ENCODE measurements around the gene COMMD1. TPM values are rescaled to one million over a fixed set of nuclear protein-coding genes. Genes with fewer than 3 reads are reported as not detected.

Gene COMMD1
- total RNA-seq, 1 experiment from 2014 or later, result 24.7 TPM

- no peaks in the 10 kb centered on the region; the same call in 1 of the 2 replicates for H3K27me3 Mint-ChIP-seq (ENCODE audit: low read depth)
- peaks cover 33% of the 10 kb centered on the region for H3K4me1 Mint-ChIP-seq
- no peak overlapping the region for H3K4me3 Mint-ChIP-seq
- H3K9me3 Mint-ChIP-seq, result peaks cover 20% of the 10 kb centered on the region
- H3K36me3 Mint-ChIP-seq, result peaks cover 23% of the 10 kb centered on the region
- peak; percentile 87 for ATAC-seq
- ChIA-PET CTCF (no interaction called here), POLR2A (no interaction called here)
- no peak for TF ChIP-seq FOXJ3 (CRISPR knock-in tag; IDR thresholded peaks at IDR 0.05; ENCODE audit: borderline replicate concordance)
- 0 out of 2 replicates have a peak, but pooled peaks have one; percentile 23 for TF ChIP-seq SP1 (CRISPR knock-in tag; conservative IDR thresholded peaks at IDR 0.05)
- TF ChIP-seq ZBTB21 (CRISPR knock-in tag; IDR thresholded peaks at IDR 0.05; ENCODE audit: borderline replicate concordance), result no peak
- TF ChIP-seq ATF1 (CRISPR knock-in tag; IDR thresholded peaks at IDR 0.05), result no peak
- TF ChIP-seq, protein P1, sequence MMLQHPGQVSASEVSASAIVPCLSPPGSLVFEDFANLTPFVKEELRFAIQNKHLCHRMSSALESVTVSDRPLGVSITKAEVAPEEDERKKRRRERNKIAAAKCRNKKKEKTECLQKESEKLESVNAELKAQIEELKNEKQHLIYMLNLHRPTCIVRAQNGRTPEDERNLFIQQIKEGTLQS (CRISPR knock-in tag; conservative IDR thresholded peaks at IDR 0.05), result no peak
- no peak for TF ChIP-seq MLX (CRISPR knock-in tag; IDR thresholded peaks at IDR 0.05)
- H3K27ac Mint-ChIP-seq, result peak overlapping the region; percentile 85
- peak; percentile 26 for DNase-seq (ENCODE audit: low spot score)
These were observed 168.8 kb downstream of the COMMD1 start for GRCh38 chr2:62074233-62074632.

DNA sequence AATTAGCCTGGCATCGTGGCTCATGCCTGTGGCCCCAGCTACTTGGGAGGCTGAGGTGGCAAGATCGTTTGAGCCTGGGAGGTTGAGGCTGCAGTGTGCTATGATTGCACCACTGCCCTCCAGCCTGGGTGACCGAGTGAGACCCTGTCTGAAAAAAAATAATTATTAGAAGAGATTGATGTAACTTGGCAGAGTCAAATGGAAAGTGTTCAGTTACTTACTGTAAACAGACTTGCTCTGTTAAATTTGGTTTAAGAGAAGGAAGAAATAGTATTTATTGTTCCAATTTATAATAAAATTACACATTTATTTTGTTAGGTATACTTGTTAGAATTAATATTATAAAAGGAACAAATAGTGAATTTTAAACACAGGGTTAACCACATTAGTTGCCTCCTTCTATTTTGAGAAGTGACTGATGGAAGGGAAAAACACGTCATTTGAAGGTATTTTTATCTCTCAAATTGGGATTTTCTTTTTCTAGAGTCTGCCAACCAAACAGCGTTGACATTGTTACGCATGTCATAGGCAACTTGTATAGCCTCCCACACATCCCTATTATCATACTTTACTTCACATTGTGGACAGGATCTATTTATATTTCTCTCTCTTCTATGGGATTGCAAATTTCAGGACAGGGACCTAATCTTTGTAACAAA, 171.6 kb downstream of the COMMD1 start:
- Mint-ChIP-seq H3K4me1 (peaks cover 31% of the 10 kb centered on the region), H3K9me3 (peaks cover 14% of the 10 kb centered on the region), H3K27me3 (ENCODE audit: low read depth) (no peaks in the 10 kb centered on the region; the same call in 1 of the 2 replicates), H3K27ac (no peak overlapping the region), H3K4me3 (no peak overlapping the region), H3K36me3 (peaks cover 16% of the 10 kb centered on the region)
- CTCF ChIA-PET, result no interaction called here
- no peak for DNase-seq (ENCODE audit: low spot score)
- ATAC-seq, result no peak
- TF ChIP-seq SMAD3 (CRISPR knock-in tag; IDR thresholded peaks at IDR 0.05; ENCODE audit: borderline replicate concordance) (no peak), HMGXB4 (CRISPR knock-in tag; IDR thresholded peaks at IDR 0.05) (no peak), AR (CRISPR knock-in tag; IDR thresholded peaks at IDR 0.05) (no peak)
- POLR2A ChIA-PET, result interaction anchor here (0.6 kb wide), 1 partner anchor 62 kb away, joined by 3 read pairs; no protein-coding TSS in a partner anchor

GRCh38 chr2:62084801-62085200, 179.3 kb downstream of the COMMD1 start:
- ChIA-PET POLR2A (no interaction called here), CTCF (no interaction called here)
- Mint-ChIP-seq H3K4me3 (no peak overlapping the region), H3K27me3 (ENCODE audit: low read depth) (no peaks in the 10 kb centered on the region), H3K36me3 (no peaks in the 10 kb centered on the region), H3K4me1 (peaks cover 30% of the 10 kb centered on the region), H3K9me3 (no peaks in the 10 kb centered on the region), H3K27ac (0 out of 2 replicates have a peak overlapping the region, but pooled peaks have one; percentile 41)
- DNase-seq (ENCODE audit: low spot score) (no peak), ATAC-seq (no peak)
- TF ChIP-seq KAT7 (CRISPR knock-in tag; IDR thresholded peaks at IDR 0.05; ENCODE audit: borderline replicate concordance) (no peak), JAZF1 (CRISPR knock-in tag; IDR thresholded peaks at IDR 0.05) (no peak), FOXK1 (CRISPR knock-in tag; IDR thresholded peaks at IDR 0.05) (no peak)

DNA sequence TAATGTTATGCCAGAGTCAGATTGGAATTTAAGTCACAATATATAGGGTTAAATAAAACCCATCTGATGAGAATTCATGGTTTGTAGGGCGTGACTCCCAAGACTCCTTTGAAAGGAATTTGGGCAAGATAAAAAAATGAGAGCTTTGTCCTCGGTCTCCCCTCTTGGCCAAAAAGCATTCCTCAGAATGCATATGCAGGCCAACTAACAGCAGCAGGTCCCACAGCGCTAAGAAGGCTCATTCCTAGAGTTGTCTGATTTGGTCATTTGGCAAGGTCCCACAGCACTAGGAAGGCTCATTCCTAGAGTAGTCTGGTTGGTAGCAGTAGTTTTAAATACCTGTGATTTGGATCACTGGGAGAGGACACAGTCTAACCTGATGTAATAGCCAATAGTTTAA, 184.2 kb downstream of the COMMD1 start:
- ChIA-PET CTCF (no interaction called here), POLR2A (interaction anchor here (0.6 kb wide), 1 partner anchor 43 kb away, joined by 8 read pairs; no protein-coding TSS in a partner anchor)
- ATAC-seq, result no peak
- Mint-ChIP-seq H3K27me3 (ENCODE audit: low read depth) (no peaks in the 10 kb centered on the region), H3K27ac (no peak overlapping the region), H3K36me3 (no peaks in the 10 kb centered on the region), H3K4me3 (no peak overlapping the region), H3K9me3 (peaks cover 5% of the 10 kb centered on the region; the same call in 1 of the 2 replicates), H3K4me1 (peaks cover 29% of the 10 kb centered on the region)
- DNase-seq (ENCODE audit: low spot score), result no peak
- no peak for TF ChIP-seq ZNF512 (CRISPR knock-in tag; IDR thresholded peaks at IDR 0.05; ENCODE audit: borderline replicate concordance)
- TF ChIP-seq ZNF423 (CRISPR knock-in tag; IDR thresholded peaks at IDR 0.05), result no peak
- TF ChIP-seq CBFB (CRISPR knock-in tag; IDR thresholded peaks at IDR 0.05; ENCODE audit: low read depth), result no peak
- TF ChIP-seq ZNF671 (CRISPR knock-in tag; IDR thresholded peaks at IDR 0.05), result no peak
- TF ChIP-seq, protein P2, sequence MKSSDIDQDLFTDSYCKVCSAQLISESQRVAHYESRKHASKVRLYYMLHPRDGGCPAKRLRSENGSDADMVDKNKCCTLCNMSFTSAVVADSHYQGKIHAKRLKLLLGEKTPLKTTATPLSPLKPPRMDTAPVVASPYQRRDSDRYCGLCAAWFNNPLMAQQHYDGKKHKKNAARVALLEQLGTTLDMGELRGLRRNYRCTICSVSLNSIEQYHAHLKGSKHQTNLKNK (CRISPR knock-in tag; IDR thresholded peaks at IDR 0.05), result no peak
- no peak for TF ChIP-seq SMAD4 (CRISPR knock-in tag; IDR thresholded peaks at IDR 0.05)
- no peak for TF ChIP-seq FOXK1 (CRISPR knock-in tag; IDR thresholded peaks at IDR 0.05)
- no peak for TF ChIP-seq ELF4 (CRISPR knock-in tag; IDR thresholded peaks at IDR 0.05; ENCODE audit: low read depth)
- no peak for TF ChIP-seq E2F4 (CRISPR knock-in tag; IDR thresholded peaks at IDR 0.05; ENCODE audit: borderline replicate concordance, low read depth)

All from WTC11 (cell line).